ENCODE data around the gene SSR3.

Gene SSR3

DNA sequence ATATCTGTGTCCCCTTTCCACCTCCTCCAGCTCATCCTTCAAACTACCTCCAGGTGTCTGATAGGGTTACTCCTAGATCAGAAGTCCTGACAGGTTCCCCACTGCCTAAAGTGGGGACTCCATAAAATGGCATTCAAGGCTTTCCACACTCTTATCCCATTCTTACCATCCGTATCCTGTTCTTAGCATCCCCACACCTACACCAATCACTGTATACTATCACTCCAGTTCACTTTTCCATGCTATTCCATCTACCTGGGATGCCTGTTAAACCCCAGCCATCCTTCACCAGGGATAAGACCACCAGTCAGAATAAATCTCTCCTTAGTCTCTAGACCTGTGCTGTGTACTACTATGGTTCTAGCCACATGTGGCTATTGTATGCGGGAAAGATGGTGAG is 19.1 kb downstream of the SSR3 start:
- DNase-seq (ENCODE audit: low read depth) = no peak

DNA sequence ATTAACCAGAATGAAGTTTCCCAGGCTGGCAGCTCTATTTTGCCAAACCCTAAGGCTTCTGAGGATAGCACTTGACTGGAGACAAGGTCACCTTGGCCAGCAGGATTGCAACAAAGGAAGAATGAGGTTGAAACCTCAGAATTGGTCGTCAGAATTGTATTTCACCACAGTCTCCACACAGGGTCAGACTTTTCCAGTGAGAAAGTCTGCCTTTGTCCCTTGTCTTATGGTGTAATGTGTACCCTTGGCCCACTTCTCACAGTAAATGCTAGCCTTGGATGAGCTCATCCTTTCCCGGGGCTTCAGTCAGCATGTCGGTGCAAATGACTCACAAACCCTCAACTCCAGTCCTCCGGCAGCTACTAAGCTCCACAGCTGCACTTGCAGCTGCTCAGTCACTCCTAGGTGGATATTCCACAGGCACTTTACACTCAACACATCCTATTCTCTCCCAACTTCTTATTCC is 19.7 kb downstream of the SSR3 start:
- DNase-seq (ENCODE audit: low read depth) = no peak

DNA sequence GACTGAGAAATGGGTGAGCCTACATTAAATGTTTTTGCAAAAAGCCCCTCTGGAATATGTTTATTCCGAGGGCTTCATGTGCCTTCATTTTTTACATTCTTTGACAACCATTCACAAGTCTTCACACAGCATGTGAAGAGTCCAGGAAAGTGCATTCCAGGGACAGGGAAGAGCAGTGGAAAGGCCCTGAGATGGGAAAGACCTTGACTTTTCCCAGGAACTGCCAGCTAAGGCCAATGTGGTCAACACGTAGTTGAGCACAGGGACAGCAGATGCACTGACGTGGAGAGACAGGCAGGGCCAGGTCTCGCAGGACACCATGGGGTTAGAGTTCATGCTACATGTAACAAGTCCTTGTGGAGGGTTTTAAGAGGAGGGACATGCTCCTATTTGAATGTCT is 21.7 kb downstream of the SSR3 start:
- DNase-seq (ENCODE audit: low read depth) = no peak

DNA sequence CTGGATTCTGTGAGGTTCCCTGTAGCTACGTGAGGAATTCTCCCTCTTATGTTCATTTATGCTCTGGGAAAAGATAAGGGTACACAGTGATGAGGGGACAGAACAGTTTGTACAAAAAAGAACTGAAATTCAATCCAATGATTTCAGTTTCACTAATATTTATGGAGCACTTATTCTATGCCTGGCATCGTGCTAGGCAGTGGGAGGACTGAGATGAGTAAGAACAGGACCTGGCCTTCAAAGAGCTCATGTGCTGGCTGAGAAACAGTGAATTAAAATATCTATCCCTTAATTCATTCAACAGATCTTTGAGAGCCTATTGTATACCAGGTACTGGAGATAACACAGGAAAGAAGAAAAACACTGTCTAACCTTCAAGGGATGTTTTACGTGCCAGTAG is 22.2 kb downstream of the SSR3 start:
- DNase-seq (ENCODE audit: low read depth) = no peak

DNA sequence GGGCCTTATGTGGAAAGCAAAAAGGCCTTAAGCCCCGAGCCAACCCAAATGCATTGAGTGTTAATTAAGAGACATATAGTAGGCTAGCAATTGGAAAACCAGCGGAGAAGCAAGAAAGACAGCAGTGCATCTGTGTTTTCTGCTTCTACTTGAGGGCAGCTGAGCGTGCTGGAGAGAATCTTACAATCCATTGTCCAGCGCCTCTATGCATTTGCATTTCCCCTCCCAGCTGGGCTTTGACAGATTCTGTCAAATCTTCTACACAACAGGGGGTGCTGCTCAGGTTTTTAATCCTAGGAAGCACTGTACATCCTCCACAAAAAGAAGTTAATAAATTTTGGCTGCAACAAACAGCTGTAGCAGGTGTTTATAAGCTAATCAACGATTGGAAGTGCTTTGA is 23.9 kb downstream of the SSR3 start:
- no peak for DNase-seq (ENCODE audit: low read depth)

DNA sequence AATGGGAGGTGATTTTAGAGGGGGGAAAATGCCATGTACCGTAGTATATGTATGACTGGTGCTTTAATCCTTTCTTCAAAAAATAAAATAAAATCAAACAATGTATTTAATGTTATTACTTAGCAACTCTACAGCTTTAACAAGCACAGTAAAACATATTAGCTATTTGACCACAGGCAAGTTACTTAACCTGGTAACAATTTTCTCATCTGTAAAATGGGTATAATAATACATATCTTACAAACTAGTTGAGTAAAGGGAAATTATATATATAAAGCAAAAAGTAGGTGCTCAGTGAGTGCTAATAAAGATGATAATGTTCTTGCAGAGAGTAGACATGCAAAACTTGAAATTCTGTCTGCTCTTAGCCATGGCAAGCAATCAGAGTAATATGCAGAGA is 27.9 kb downstream of the SSR3 start:
- DNase-seq (ENCODE audit: low read depth) = no peak

DNA sequence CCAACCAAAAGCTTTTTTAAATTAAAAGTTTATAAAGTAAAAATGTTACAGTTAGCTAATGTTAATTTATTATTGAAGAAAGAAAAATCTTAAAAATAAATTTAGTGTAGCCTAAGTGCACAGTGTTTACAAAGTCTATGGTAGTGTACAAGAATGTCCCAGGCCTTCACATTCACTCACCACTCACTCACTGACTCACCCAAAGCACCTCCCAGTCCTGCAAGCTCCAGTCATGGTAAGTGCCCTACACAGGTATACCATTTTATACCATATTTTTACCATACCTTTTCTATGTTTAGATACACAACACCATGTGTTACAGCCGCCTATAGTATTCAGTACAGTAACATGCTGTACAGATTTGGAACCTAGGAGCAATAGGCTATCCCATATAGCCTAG is 29.1 kb downstream of the SSR3 start:
- no peak for DNase-seq (ENCODE audit: low read depth)

DNA sequence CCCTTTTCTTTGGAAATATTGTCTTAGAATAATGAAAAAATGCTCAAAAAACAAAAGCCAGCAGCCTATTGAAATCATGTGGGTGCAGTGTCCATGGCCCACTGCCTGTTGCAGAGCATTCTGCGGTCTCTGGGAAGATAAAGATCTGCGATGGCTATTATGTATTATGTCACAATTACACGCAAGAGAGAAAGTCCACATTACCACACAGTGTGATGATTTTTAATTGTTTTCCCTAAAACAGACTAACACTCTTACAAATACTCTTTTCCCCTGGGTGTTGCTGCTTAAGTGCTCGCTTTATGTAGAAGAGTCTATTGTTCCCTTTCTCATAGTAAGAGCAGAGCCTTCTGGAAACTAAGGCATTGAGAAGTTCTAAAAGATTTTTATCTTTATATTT is 32.2 kb downstream of the SSR3 start:
- DNase-seq (ENCODE audit: low read depth) = no peak

DNA sequence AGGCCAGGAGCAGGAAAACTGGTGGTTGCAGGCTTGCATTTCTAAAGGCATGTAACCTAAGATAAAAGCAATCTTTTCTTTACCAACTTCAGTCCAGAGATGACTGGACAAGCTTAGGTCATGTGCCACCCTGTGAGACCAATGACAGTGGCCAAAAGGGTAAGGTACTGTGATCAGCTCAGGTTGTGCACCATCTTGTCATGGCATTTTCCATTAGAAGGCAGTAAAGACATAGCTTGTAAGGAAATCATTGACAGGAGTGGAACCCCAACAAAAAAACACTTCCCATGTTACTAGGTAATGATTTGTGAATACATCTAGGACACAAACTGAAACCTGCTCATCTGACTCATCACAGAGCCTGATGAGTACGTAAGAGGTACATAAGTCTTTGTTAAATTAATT is 35.2 kb downstream of the SSR3 start:
- no peak for DNase-seq (ENCODE audit: low read depth)

DNA sequence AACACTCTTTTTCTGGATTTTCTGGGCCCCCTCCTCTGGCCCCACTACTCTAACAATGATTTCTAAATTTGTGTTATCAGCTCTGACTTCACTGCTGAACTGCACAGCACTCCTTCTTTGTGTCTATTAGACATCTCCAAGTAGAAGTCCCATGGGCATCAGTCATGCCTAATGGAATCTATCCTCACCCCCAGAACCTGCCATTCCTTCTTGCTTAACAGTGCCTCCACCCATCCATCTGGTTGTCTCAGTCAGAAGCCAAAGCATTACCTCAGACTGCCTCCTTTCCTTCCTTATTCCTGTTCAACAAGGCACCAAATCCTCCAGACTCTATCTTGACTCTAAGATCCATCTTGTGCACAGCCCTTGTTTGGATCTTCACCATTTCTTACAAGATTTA is 36.2 kb downstream of the SSR3 start:
- DNase-seq (ENCODE audit: low read depth) = no peak

DNA sequence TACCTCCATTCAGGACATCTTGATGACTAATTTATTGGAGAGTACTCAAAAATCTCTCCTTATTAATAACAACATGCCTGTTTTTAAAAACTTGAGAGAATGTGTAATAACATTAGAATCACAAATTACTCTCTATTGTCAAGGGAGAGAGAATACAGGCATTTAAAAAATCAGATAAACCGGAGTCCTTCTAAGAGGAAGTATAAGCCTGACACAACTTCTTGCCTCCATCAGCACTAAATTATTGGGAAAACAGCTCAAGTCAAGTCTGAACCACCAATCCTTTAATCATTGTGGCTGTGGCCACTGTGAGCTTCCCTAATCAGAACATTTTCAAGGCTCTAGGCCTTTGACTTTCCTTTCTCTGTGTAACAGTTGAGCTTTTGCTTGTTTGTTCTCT is 38.0 kb downstream of the SSR3 start:
- DNase-seq (ENCODE audit: low read depth) = no peak

DNA sequence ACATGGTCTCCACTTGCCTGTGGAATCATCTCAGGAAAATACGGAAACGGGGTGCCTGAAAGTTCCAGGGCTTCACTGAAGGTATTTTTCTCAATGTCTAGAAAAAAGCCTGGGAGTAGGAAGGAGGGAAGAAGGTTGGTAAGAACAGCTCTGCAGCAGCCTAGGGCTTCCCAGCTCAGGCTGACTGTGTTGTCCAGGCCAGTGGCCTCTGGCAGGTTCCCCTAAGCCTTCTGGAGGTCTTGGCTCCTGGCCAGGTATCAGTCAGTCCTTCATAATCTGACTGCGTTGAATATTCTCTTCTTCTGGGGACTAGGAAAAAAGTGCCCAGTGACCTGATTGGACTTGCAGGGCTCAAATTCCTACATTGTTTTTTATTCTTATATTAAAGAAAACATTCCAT is 38.6 kb downstream of the SSR3 start:
- no peak for DNase-seq (ENCODE audit: low read depth)

DNA sequence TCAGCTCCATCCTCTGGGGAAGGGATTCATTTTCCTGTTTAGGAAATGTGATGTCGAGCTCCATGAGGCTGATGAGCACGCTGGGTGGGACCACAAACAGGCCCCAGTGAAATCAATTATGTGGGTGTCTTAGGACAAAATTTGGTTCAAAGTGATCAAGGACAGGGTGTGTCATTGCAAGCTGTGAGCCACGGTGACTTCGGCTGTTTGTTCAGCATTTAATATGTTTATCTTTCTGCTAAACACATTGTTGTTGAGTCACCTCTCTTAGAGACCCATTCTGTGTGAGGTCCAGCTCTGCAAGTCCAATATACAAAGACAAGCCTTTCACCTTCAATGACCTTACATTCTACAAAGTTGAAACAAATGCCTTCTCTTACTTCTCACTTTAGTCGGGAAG is 41.3 kb downstream of the SSR3 start:
- DNase-seq (ENCODE audit: low read depth) = no peak

DNA sequence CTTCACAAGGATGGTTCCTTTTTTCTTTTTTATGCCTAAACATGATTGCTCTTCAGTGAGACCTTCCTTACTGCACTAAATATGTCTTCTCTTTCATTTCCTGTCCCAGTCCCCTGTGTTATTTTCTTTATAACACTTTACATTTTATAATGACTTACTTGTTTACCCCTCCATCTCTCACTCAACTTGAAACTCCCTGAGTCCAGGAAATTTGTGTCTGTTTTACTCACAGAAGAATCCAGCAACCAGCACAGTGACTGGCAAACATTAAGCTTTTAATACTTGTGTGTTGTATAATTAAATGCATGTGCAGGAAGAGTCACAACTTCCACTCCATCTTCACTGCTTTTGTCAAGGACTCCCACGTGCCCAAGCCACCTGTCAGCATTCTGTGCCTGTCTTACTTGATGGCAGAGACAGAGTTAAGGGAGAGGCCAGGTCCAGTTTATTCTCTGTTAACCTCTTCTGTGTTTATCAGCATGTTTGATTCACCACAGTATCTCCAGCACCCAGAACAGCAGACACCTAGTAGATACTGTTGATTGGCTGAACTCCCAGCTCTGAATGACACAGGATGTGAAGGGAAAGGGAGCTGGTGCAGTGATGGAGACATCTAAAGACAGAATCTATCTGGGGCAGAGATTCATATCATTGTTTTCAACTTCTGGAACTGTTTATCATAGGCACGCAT is 42.8 kb downstream of the SSR3 start:
- DNase-seq (ENCODE audit: low read depth) = no peak

DNA sequence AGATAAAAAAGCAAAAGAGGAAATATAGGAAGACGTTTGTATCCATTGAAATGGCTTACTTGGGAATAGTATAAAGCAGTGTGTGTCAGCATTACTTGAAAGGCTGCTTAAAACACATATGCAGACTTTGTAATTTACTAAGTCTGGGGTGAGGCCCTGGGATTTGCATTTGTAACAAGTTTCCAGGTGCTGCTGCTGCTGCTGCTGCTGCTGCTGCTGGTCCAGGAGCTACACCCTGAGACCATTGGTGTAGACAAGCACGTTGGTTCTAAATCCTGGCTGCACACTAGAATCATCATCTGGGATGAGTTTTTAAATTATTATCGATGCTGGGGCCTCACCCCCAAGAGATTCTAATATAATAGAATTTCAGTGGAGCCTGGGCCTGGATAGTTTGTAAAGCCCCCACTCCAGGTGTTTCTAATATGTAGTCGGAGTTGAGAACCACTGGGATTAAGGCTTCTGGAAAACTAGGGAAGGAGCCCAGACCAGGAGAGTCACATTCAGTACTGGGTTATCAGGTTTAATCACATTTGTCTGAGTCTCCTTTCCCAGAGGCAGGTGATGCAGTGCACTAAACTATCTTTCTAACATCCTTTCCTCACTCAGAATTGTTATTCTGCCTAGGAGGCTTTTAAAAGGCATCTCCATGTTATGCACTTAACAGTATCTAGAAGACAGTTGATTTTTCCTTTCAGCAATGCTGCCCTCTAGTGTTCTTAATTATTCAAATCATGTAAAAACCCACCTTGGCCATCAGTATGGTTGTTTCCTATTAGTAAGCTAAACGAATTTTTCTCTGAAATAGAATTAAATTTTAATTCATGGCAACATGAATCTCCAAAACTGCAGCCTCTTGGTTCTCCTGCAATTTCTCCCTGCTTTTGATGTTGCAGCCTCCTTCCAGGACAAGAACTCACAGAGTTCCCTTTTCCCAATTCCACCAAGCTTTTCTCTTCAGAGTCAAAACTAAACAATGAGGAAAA is 45.4 kb downstream of the SSR3 start:
- no peak for DNase-seq (ENCODE audit: low read depth)

DNA sequence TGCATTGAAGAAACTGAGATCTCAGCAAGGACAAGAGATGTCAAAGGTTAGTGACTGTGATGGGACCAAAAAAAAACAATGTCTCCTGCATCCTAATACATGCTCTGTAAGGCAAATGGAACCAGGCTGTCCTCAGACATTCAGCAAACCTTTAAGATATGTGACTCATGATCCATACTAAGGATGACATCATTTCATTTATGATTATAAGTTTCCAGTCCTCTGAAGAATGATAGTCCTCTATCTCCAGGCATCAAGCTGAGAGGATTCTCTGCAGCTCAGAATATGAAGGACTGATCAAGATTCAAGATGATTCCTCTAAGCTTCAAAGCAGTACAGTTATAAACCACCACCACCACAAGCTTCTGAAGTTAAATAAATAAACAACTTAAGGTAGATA is 47.6 kb downstream of the SSR3 start:
- no peak for DNase-seq (ENCODE audit: low read depth)

DNA sequence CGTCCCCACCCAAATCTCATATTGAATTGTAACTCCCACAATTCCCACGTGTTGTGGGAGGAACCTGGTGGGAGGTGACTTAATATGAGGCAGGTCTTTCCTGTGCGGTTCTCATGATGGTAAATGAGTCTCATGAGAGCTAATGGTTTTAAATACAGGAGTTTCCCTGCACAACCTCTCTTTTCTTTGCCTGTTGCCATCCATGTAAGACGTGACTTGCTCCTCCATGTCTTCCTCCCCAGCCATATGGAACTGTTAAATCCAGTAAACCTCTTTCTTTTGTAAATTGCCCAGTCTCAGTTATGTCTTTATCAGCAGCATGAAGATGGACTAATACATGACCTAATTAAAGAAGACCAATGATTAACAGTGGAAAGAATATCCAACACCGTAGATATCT is 56.6 kb downstream of the SSR3 start:
- DNase-seq (ENCODE audit: low read depth) = no peak

DNA sequence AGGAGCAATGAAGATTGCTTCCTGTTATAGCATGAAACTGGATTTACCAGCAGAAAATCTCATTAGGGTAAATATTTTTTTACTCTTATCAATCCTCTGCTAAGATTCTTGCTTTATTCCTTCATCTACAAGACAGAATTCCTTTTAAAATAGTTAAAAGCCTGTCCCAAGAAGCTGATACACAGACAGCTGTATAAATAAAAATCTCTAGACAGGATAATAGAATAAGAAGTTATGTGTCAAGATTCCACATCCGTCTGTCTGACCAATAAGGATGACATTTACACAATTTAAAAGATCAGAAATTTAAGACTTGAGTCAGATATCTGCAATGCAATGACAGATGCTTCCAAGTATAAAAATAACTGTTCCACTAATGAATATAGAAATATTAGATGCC is 57.6 kb downstream of the SSR3 start:
- DNase-seq (ENCODE audit: low read depth) = no peak

DNA sequence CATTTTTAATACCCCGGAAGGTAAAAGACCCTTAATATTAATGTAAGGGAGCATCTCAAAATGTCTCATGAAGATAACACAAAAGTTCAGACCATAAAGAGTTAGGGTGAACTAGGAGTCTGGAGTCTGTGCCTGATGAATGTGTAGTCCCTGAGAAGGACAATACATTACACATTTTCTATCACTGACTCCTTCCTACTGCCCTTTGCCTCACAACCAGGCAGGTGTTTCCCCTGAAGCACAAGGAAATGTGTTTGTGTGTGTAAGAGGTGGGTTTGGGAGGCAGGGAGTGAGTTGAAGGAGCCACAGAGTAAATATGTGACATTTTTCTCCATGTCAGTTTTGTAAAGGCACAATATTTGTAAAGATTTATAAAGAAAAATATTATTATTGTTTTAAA is 59.1 kb downstream of the SSR3 start:
- DNase-seq (ENCODE audit: low read depth) = no peak

DNA sequence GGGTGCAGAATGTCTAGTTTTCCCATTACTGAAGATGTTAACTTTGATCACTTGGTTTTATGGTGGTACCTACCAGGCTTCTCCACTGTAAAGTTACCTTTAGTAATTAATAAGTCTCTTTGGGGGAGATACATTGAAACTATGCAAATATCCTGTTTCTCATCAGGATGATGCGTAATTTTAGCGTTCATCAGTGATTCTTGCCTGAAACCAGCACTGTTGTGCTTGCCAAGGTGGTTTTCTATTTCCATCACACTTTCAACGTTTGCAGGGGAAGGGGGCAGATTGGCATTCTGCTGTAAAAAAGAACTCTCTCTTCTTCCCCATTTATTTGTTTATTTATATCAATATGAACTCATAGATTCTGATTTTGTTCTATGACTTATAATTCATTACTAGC is 61.0 kb downstream of the SSR3 start:
- DNase-seq (ENCODE audit: low read depth) = no peak

DNA sequence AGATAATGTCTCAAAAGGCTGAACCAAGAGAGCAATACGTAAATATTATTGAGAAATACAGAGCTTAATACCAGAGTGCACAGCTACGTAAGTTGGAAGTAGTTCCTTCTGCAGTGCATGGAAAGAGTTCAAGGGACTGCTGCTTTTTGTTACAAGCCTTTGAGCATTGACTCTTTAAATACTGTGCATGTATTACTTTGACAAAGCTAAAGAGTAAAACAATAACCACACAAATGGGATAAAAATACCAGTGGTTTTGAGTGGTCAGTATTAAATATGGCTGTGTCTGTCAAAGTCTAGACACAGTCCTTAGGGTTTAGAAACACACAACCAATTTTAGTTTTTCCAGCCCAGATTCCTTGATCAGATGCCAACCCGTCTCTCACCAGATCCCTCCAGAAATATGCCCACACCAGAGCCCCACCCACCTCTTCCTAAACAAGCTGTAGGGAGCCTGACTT is 62.1 kb downstream of the SSR3 start:
- DNase-seq (ENCODE audit: low read depth) = no peak

DNA sequence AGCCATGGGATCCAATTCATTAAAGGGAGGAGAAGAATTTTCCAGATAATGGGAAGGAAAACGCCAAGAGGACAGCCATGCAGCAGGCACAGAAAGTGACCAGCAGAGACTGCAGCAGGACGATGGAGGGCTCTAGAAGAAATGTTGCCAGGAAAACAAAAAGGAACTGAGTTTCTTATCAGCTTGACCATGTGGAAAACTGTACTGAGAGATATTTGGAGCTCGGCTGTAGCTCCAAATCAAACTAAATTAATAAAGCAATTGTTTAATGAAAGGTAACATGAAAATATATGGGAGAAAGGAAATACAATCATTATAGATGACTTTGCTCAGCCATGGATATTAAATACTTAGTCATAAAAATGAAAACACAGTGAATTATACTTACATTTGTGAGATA is 63.7 kb downstream of the SSR3 start:
- no peak for DNase-seq (ENCODE audit: low read depth)

Measured in stimulated activated CD8-positive, alpha-beta memory T cell treated with anti-CD3 and anti-CD28 coated beads, Interleukin-4, amount 100 ng/mL, for 24 hours (primary cell).